Limb (tissue), 2 donors: Measurements from ENCODE around the gene EFCAB10.
"Not testable (repeated sequence)": the region's sequence is repeated elsewhere in the genome, so short reads cannot be mapped to it uniquely, and the experiment has no call there.

Experiments
- DNase-seq, 2 donors: peaks; one replicate each; pipeline ENCODE4 v3.0.0-alpha.2; 2016; ENCODE audit errors: extremely low spot score in 2 of 2

Gene EFCAB10

DNA sequence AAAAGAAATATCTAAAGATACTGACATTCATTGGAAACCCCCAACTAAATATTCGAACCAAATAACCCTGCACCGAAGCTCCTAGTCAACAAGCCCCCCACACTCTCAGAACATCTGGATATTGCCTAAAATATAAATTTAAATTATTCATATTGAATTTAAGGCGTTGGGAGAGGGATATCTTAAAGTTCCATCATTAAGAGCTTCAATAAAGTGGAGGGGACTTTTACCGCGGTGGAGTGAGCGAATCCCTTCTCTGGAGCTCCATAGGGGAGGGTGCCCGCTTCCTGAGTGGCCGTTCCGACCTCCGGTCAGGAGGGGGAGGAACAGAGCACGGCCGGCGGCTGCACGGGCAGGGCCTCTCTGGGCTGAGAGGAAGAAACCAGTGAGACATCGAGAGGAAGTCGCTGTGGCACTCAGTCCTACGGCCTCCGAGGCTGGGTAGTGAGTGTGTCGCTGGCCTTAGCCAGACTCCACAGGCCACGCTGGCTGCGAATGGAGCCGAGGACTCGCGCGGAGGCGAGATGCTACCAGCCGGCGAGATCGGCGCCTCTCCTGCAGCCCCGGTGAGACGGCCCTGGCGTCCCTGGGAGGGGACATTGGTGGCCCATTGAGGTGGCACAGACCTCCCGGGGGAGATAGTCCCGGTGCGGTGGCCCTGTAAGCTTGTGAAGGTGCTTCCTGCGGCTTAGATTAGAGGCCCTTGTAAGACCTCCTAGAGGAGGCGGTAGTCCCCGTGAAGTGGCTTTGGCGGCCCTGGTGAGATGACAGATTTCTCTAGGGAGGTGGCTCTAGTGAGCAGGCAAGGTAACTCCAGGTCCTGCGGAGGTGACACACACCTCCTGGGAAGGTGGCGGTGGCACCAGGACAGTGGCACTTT lies 49.3 kb downstream of the EFCAB10 start, which contains the start of gene RINT1:
Gene RINT1 (plus strand): TSS at position 410 of the 880 bp plus-strand sequence. CDS start 115 bp downstream, at position 525.
- peak; percentile 89 to 96 for DNase-seq

DNA sequence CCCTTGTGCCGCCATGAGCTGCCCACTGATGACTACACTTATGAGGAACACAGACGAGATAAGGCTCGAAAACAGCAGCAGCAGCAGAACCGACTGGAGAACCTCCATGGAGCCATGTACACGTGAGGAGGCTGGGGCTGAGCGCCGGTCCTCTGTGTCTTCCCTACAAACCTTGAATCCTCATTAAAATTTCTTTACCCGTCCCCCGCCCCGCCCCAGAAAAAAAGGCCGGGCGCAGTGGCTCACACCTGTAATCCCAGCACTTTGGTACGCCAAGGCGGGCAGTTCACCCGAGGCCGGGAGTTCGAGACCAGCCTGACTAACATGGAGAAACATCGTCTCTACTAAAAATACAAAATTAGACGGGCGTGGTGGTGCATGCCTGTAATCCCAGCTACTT lies 50.7 kb downstream of the EFCAB10 start:
- DNase-seq = no peak

DNA sequence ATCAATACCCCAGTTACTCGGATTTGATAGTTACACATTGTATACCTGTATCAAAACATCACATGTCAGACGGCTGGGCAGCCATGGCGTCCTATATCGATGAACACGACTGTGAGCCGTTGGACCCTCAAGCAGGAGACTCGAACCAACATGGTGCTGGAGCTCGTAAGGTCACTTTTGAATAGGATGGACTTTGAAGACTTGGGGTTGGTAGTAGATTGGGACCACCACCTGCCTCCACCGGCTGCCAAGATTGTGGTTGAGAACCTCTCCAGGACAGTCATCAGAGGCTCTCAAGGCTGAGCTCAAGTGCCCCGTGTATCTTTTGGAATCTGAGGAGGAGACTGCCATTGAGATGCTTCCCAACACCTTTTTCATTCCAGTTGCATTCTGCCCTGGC lies 51.2 kb downstream of the EFCAB10 start:
- DNase-seq = no peak

DNA sequence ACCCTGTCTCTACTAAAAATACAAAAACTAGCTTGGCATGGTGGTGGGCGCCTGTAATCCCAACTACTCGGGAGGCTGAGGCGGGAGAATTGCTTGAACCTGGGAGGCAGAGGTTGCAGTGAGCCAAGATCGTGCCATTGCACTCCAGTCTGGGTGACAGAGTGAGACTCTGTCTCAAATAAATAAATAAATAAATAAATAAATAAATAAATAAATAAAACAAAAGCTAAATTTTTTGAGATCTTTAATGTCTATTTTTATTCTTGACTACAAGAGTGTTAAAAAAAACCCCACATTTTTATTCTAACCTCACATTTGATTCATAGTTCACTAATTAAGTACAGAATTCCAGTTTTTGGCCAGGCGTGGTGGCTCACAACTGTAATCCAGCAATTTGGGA lies 53.6 kb downstream of the EFCAB10 start:
- not testable (repeated sequence) for DNase-seq

DNA sequence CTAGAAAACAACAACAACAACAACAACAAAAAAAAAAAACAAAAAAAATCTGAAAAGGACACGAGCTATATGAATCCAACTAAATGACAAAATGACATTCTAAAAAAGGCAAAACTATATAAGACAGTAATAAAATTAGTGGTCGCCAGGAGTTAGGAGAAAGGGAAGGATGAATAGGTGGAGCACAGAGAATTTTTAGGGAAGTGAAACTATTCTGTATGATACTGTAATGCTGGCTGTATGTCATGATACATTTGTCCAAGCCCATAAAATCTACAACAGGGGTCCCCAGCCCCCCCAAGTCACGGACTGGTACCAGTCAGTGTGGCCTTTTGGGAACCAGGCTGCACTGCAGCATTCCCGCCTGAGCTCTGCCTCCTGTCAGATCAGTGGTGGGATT lies 56.5 kb downstream of the EFCAB10 start:
- no peak for DNase-seq

DNA sequence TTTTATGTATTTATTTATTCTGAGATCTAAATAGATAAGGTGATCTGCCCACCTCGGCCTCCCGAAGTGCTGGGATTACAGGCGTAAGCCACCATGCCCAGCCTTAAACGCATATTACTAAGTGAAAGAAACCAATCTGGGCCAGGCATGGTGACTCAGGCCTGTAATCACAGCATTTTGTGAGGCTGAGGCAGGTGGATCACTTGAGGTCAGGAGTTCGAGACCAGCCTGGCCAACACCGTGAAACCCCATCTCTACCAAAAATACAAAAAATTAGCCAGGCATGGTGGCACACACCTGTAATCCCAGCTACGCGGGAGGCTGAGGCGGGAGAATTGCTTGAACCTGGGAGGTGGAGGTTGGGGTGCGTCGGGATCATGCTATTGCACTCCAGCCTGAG lies 56.9 kb downstream of the EFCAB10 start:
- DNase-seq = not testable (repeated sequence)

DNA sequence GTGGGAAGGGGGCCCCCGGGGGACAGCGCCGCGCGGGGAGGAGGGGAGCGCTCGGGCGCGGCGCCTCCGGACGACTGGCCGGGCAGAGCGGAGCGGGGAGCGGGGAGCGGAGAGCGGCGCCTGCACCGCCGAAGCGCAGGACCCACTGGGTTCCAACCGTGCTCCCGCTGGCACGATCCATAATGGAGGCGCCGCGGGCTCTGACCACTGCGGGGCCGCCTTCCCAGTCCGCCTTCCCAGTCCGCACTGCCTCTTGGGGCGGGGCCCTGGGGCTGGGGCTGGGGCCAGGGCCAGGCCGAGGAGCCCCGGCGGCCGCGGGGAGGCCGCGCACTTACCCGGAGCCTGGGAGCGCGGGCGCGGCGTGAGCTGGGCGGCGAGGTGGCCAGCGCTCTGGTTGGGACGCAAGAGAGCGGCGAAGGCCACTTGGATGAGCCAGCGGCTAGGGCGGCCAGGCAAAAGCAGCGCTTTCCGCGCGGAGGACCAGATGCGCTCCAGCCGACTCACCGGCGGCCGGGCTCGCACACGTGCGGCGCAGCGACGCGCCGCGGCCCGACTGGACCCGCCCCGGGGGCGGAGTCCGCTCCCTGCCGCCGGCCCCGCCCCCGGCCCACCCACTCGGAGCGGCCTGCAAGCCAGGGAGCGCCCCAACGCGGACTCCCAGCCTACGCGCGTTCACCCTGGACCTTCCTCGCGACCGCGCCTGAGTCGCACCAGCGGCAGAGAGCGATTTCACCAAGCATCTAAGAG lies 59.4 kb downstream of the EFCAB10 start, which contains the start of gene PUS7:
Gene PUS7 (minus strand): TSS at position 555 of the 747 bp plus-strand sequence. CDS start 13,759 bp downstream, outside the sequence.
- peak; percentile 87 to 92 for DNase-seq

DNA sequence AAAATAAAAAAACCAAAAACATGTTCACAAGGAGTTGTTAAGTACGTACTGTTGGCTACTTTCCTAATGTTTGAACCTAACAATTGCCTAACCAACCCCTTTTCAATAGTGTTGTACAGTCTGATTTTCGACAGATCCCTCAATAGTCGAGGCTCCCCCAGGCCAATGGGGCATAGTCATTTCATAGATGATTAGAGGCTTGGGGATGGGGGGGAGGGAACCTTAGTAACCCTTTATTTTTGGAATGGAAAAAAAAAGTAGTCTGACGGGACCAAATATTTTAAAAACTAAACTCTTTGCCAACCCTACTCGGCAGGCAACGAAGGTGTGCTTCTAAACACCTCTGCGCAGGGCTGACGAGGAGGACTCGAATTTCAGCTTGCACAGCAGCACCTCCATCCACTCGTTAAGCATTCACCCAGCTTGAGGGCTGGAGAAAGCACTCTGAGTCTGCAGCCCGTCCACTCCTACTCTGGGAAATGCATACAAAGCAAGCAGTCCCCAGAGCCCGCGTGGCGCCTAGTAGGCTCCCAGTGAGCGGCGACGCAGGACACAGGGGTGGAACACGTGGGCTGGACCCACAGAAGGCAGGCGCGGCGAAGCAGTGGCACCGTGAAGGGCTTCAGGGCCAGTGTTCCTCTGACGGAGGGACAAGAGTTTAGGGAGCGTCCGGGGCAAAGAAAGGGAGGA lies 60.1 kb downstream of the EFCAB10 start:
- peak in 1 of 2 donors; percentile 8 for DNase-seq

DNA sequence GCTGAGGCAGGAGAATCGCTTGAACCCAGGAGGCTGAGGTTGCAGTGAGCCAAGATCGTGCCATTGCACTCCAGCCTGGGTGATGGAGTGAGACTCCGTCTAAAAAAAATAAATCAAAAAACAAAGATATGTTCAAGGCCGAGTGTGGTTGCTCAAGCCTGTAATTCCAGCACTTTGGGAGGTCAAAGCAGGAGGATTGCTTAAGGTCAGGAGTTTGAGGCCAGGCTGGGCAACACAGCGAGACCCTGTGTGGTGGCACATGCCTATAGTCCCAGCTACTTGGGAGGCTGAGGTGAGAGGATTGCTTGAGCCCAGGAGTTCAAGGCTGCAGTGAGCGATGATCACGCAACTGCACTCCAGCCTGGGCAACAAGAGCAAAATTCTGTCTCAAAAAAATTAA lies 60.7 kb downstream of the EFCAB10 start:
- not testable (repeated sequence) for DNase-seq

DNA sequence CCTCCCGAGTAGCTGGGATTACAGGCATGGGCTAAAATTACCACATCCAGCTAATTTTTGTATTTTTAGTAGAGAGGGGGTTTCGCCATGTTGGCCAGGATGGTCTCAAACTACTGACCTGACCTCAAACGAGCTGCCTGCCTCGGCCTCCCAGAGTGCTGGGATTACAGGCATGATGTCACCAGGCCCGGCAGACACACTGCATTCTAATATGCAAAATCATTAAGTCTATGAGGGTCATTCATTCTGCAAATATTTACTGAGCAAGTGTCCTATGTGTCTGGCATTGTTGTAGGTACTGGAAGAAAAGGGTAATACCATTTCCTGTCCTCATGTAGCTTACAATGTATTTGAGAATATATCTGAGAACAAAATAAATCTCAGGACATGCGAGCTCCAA lies 61.9 kb downstream of the EFCAB10 start:
- no peak for DNase-seq

DNA sequence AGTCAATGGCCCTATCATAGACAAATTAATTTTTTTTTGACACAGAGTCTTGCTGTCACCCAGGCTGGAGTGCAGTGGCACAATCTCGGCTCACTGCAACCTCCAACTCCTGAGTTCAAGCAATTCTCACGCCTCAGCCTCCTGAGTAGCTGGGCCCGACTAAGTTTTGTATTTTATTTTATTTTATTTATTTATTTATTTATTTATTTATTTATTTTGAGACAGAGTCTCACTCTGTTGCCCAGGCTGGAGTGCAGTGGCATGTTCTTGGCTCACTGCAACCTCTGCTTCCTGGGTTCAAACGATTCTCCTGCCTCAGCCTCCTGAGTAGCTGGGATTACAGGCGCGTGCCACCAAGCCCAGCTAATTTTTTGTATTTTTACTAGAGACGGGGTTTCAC lies 65.7 kb downstream of the EFCAB10 start:
- not testable (repeated sequence) for DNase-seq
